ENCODE data around the gene PLAAT3.

DNA sequence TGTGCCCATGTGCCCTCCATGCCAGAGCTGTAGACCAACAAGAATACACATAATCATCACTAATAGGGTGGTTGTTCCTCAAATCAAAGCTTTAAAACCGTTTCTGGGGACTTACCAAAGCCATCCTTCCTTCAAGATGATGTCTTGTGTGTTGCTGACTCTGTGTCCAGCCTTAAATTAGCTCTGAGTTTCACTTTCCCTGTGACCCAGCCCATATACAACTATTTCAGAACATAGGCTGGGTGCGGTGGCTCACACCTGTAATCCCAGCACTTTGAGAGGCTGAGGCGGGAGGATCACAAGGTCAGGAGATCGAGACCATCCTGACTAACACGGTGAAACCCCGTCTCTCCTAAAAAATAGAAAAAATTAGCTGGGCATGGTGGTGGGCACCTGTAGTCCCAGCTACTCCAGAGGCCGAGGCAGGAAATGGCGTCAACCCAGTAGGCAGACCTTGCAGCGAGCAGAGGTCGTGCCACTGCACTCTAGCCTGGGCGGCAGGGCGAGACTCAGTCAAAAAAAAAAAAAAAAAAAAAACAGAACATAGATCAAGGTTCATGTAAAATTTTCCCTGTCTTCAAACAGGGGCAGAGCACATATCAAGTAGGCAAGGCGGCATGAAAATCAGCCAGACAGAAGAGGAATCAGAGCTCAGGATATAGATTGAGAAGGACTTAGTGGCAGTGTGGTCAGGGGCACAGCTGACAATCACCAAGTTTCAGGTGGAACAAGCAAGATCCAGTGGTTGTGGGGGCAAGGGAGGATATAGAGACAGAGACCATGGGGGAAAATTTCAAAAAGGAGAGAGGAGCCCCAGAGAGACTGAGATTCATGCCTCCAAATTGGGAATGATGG, 50.8 kb downstream of the PLAAT3 start, which contains the start of gene PLAAT2:
- TF ChIP-seq, protein P1, sequence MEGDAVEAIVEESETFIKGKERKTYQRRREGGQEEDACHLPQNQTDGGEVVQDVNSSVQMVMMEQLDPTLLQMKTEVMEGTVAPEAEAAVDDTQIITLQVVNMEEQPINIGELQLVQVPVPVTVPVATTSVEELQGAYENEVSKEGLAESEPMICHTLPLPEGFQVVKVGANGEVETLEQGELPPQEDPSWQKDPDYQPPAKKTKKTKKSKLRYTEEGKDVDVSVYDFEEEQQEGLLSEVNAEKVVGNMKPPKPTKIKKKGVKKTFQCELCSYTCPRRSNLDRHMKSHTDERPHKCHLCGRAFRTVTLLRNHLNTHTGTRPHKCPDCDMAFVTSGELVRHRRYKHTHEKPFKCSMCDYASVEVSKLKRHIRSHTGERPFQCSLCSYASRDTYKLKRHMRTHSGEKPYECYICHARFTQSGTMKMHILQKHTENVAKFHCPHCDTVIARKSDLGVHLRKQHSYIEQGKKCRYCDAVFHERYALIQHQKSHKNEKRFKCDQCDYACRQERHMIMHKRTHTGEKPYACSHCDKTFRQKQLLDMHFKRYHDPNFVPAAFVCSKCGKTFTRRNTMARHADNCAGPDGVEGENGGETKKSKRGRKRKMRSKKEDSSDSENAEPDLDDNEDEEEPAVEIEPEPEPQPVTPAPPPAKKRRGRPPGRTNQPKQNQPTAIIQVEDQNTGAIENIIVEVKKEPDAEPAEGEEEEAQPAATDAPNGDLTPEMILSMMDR (IDR thresholded peaks at IDR 0.05): no peak
- TF ChIP-seq POLR2AphosphoS5 (IDR thresholded peaks at IDR 0.05; ENCODE audit: low read depth, low read length) (no peak), TCF12 (IDR thresholded peaks at IDR 0.05) (no peak), TAF1 (IDR thresholded peaks at IDR 0.05; ENCODE audit: borderline replicate concordance, low read depth, low read length) (no peak), NRF1 (IDR thresholded peaks at IDR 0.05; ENCODE audit: low read depth, low read length) (no peak), TEAD4 (IDR thresholded peaks at IDR 0.05; ENCODE audit: borderline replicate concordance, insufficient read depth) (no peak), NFIC (IDR thresholded peaks at IDR 0.05; ENCODE audit: borderline replicate concordance) (no peak), RCOR1 (IDR thresholded peaks at IDR 0.05; ENCODE audit: low read length) (no peak), EP300 (IDR thresholded peaks at IDR 0.05; ENCODE audit: borderline replicate concordance in 1 of 2, low read depth in 1 of 2, low read length in 1 of 2) (no peak), SMC3 (IDR thresholded peaks at IDR 0.05; ENCODE audit: low read depth, low read length) (no peak)
- TF ChIP-seq, protein P2, sequence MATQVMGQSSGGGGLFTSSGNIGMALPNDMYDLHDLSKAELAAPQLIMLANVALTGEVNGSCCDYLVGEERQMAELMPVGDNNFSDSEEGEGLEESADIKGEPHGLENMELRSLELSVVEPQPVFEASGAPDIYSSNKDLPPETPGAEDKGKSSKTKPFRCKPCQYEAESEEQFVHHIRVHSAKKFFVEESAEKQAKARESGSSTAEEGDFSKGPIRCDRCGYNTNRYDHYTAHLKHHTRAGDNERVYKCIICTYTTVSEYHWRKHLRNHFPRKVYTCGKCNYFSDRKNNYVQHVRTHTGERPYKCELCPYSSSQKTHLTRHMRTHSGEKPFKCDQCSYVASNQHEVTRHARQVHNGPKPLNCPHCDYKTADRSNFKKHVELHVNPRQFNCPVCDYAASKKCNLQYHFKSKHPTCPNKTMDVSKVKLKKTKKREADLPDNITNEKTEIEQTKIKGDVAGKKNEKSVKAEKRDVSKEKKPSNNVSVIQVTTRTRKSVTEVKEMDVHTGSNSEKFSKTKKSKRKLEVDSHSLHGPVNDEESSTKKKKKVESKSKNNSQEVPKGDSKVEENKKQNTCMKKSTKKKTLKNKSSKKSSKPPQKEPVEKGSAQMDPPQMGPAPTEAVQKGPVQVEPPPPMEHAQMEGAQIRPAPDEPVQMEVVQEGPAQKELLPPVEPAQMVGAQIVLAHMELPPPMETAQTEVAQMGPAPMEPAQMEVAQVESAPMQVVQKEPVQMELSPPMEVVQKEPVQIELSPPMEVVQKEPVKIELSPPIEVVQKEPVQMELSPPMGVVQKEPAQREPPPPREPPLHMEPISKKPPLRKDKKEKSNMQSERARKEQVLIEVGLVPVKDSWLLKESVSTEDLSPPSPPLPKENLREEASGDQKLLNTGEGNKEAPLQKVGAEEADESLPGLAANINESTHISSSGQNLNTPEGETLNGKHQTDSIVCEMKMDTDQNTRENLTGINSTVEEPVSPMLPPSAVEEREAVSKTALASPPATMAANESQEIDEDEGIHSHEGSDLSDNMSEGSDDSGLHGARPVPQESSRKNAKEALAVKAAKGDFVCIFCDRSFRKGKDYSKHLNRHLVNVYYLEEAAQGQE (IDR thresholded peaks at IDR 0.05; ENCODE audit: low read depth, low read length): no peak
